Measurements from ENCODE around the gene KTN1. TPM values are rescaled to one million over a fixed set of nuclear protein-coding genes. Genes with fewer than 3 reads are reported as not detected.

The KTN1 gene
- total RNA-seq, 4 donors from 2014 or later = 130 to 176 (median 150) TPM

DNA sequence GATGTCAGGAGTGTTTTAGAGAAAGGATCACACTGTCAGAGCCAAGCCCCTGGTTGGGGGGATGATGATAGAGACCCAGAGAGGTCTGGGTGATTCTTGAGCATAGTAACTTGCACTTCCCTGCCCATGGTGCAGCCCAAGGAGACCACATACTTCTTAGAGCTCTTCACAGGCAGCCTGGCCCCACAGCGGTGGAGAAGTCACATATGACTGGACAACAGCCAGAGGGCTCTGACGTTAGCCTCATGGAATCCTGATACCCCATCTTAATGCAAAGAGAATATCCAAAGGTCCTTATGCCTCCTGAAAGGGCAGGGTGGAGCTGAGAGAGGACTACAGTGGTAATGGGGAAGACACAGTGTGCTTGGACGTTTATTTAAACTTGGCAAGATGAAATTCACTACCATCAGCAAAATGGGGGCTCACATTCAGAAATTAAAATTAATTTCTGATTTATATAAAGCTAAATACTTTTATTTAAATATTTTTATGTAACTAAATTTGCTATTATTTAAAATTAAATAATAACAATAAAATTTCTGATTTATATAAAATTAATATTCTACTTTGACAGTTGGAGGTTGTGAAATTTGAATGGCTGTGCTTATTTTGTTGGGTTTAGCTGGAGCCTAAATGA is 131.3 kb downstream of the KTN1 start:
- Histone ChIP-seq H3K27me3 (no peaks in the 10 kb centered on the region), H3K36me3 (no peaks in the 10 kb centered on the region), H3K4me3 (no peak overlapping the region), H3K9me3 (no peaks in the 10 kb centered on the region), H3K4me1 (peaks cover 0 to 10% (median 0%) of the 10 kb centered on the region in 4 donors), H3K27ac (no peak overlapping the region)
- 69 to 76% methylated on average over 3 of the region's 3 CpGs for WGBS, 2 donors
- DNase-seq (ENCODE audit: low spot score in 2 of 2) = no peak
- TF ChIP-seq EP300 (IDR thresholded peaks at IDR 0.05) (no peak), POLR2A (IDR thresholded peaks at IDR 0.05) (no peak)
- TF ChIP-seq, protein P1, sequence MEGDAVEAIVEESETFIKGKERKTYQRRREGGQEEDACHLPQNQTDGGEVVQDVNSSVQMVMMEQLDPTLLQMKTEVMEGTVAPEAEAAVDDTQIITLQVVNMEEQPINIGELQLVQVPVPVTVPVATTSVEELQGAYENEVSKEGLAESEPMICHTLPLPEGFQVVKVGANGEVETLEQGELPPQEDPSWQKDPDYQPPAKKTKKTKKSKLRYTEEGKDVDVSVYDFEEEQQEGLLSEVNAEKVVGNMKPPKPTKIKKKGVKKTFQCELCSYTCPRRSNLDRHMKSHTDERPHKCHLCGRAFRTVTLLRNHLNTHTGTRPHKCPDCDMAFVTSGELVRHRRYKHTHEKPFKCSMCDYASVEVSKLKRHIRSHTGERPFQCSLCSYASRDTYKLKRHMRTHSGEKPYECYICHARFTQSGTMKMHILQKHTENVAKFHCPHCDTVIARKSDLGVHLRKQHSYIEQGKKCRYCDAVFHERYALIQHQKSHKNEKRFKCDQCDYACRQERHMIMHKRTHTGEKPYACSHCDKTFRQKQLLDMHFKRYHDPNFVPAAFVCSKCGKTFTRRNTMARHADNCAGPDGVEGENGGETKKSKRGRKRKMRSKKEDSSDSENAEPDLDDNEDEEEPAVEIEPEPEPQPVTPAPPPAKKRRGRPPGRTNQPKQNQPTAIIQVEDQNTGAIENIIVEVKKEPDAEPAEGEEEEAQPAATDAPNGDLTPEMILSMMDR (IDR thresholded peaks at IDR 0.05) = no peak

DNA sequence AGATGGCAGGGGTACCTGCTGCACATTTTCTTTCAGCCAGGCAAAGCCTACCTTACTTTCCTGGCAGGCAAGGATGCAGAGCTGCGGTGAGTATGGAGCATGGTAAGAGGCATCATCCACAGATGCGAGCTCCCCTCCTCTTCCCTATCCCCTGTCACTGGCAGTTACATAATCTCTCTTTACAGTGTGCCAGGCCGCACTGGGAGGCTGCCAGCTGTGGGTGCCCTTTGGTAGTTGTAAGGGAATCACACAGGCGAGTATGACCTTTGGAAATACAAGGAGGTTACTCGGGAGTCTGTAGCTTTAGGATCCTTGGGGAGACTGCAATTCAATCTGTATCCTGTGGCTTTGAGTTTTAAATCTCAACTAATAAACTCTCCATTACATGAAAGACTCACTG is 132.5 kb downstream of the KTN1 start:
- no peak overlapping the region for H3K27ac ChIP-seq
- H3K4me3 ChIP-seq = no peak overlapping the region
- no peaks in the 10 kb centered on the region for H3K36me3 ChIP-seq
- no peak for DNase-seq (ENCODE audit: low spot score in 2 of 2)
- no peak for TF ChIP-seq POLR2A (IDR thresholded peaks at IDR 0.05)
- TF ChIP-seq, protein P1 (IDR thresholded peaks at IDR 0.05) = no peak
- H3K4me1 ChIP-seq = peaks cover 0 to 4% (median 0%) of the 10 kb centered on the region in 4 donors
- no peaks in the 10 kb centered on the region for H3K27me3 ChIP-seq
- no peaks in the 10 kb centered on the region for H3K9me3 ChIP-seq
- 68 to 72% methylated on average over 5 of the region's 5 CpGs for WGBS, 2 donors

DNA sequence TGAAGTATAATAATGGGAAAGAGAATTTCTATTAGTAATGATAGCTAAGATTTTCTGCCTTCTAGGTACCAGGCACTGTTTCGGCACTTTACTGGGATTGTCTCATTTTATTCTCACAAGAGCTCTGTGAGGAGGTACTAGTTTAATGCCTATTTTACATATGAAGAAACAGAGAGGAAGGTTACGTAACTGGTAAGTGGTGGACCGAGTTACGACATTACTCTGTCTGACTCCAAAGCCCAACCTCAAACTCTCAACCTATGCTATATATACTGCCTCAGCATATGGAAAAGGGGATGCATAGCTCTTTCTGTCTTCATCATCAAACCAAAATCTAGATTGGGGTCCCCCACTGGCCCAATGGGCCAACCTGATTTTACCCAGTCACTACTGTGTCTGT is 133.5 kb downstream of the KTN1 start:
- Histone ChIP-seq H3K9me3 (no peaks in the 10 kb centered on the region), H3K27ac (no peak overlapping the region), H3K4me3 (no peak overlapping the region), H3K27me3 (no peaks in the 10 kb centered on the region), H3K4me1 (no peaks in the 10 kb centered on the region), H3K36me3 (no peaks in the 10 kb centered on the region)
- 85 to 94% methylated on average over 4 of the region's 4 CpGs for WGBS, 2 donors
- TF ChIP-seq, protein P1 (IDR thresholded peaks at IDR 0.05) = no peak
- no peak for TF ChIP-seq EP300 (IDR thresholded peaks at IDR 0.05)
- TF ChIP-seq POLR2A (IDR thresholded peaks at IDR 0.05) = no peak
- DNase-seq (ENCODE audit: low spot score in 2 of 2) = no peak

DNA sequence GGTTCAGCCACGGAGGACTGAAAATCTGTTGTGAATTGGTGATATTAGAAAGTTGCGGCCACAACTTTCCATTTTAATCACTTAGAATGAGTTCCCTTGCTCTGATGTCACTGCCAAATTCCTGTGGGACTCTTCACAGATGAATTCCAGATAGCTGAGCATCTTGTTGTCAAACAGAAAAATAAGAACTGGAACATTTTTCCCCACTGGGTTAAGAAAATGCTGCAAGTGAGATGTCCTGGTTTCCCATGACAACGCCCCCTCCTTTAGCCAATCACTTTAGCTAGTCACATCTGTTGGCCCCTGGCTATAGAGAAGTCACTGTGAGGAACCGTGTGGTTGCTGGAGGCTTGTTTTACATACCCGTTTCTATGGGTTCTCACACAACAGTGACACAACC is 135.9 kb downstream of the KTN1 start:
- no peak overlapping the region for H3K4me3 ChIP-seq
- peak in 1 of 2 donors; percentile 10 for TF ChIP-seq POLR2A (IDR thresholded peaks at IDR 0.05)
- TF ChIP-seq, protein P1 (IDR thresholded peaks at IDR 0.05) = no peak
- TF ChIP-seq EP300 (IDR thresholded peaks at IDR 0.05) = peak; percentile 60 to 76
- no peaks in the 10 kb centered on the region for H3K36me3 ChIP-seq
- peak overlapping the region in 3 of 4 donors; percentile 26 to 83 (median 59) for H3K27ac ChIP-seq
- 57 to 59% methylated on average over 5 of the region's 5 CpGs for WGBS, 2 donors
- DNase-seq (ENCODE audit: low spot score in 2 of 2) = peak; percentile 42 to 82
- H3K4me1 ChIP-seq = no peaks in the 10 kb centered on the region
- H3K9me3 ChIP-seq = no peaks in the 10 kb centered on the region
- no peaks in the 10 kb centered on the region for H3K27me3 ChIP-seq

DNA sequence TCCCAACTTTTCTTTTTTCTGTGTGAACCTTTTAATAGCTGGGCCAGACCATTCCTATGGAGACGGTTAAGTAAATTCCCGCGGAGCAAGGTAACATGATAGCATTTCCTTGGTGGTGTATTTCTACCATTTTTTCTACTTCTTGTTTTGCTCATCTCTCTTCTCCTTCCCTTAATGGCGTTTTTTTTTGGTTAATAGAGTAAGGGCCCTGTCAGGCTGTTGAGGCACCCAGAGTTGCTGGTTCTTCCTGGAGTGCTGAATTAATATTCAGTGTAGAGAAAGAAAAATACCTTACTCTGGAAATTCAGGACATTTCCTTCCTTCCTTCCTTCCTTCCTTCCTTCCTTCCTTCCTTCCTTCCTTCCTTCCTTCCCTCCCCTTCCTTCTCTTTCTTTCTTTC is 137.6 kb downstream of the KTN1 start:
- no peak for TF ChIP-seq EP300 (IDR thresholded peaks at IDR 0.05)
- TF ChIP-seq, protein P1 (IDR thresholded peaks at IDR 0.05) = no peak
- no peak for TF ChIP-seq POLR2A (IDR thresholded peaks at IDR 0.05)
- no peaks in the 10 kb centered on the region for H3K4me1 ChIP-seq

More for the DNA sequence above, 137.6 kb downstream of the KTN1 start:
- Histone ChIP-seq H3K27ac (no peak overlapping the region), H3K36me3 (no peaks in the 10 kb centered on the region), H3K27me3 (no peaks in the 10 kb centered on the region), H3K4me3 (no peak overlapping the region), H3K9me3 (no peaks in the 10 kb centered on the region)
- DNase-seq (ENCODE audit: low spot score in 2 of 2) = no peak
- 93 to 96% methylated on average over 4 of the region's 4 CpGs for WGBS, 2 donors

Measured in tibial nerve (tissue), 4 donors.